Astrocyte (in vitro differentiated cells and primary cell): ENCODE data around the gene TSHZ1. TPM values are rescaled to one million over a fixed set of nuclear protein-coding genes. Genes with fewer than 3 reads are reported as not detected.

Source experiments
- DNase-seq: peaks from one replicate; pipeline ENCODE4 v3.0.0-alpha.2; 2010; ENCODE audit warnings: low read depth
- FAIRE-seq: peaks from 2 replicates; lab custom pipeline; 2011; peaks lifted over from hg19 to GRCh38; lab: Jason Lieb, UNC
- H2AFZ ChIP-seq: 2 replicates; pipeline ENCODE4 v1.6.0; 2012; ENCODE audit warnings: low read depth, low read length, inconsistent platforms
- H3K27ac ChIP-seq: 2 replicates; pipeline ENCODE4 v1.5.1; 2011; ENCODE audit warnings: low read depth, low read length, inconsistent platforms
- H3K27me3 ChIP-seq: 2 replicates; pipeline ENCODE4 v1.6.0; 2011; ENCODE audit warnings: low read length, inconsistent platforms; ENCODE audit not compliant: insufficient read depth
- H3K36me3 ChIP-seq: 2 replicates; pipeline ENCODE4 v1.5.1; 2011; ENCODE audit warnings: low read length, inconsistent platforms; ENCODE audit not compliant: insufficient read depth
- H3K4me1 ChIP-seq: 2 replicates; pipeline ENCODE4 v1.5.1; 2011; ENCODE audit warnings: low read length, inconsistent platforms; ENCODE audit not compliant: insufficient read depth
- H3K4me2 ChIP-seq: 2 replicates; pipeline ENCODE4 v1.6.0; 2012; ENCODE audit warnings: low read length, inconsistent platforms
- H3K4me3 ChIP-seq: 2 replicates; pipeline ENCODE4 v1.5.1; 2011; ENCODE audit warnings: low read depth, mild to moderate bottlenecking, low read length, inconsistent platforms; ENCODE audit not compliant: insufficient read depth
- H3K79me2 ChIP-seq: 2 replicates; pipeline ENCODE4 v1.6.0; 2012; ENCODE audit warnings: mild to moderate bottlenecking, low read length, inconsistent platforms; ENCODE audit not compliant: insufficient read depth
- H3K9ac ChIP-seq: 2 replicates; pipeline ENCODE4 v1.6.0; 2012; ENCODE audit warnings: mild to moderate bottlenecking, low read length, inconsistent platforms
- H3K9me3 ChIP-seq: 2 replicates; pipeline ENCODE4 v1.5.1; 2012; ENCODE audit warnings: low read depth, mild to moderate bottlenecking, low read length, inconsistent platforms; ENCODE audit not compliant: insufficient read depth
- H4K20me1 ChIP-seq: 2 replicates; pipeline ENCODE4 v1.6.0; 2012; ENCODE audit warnings: low read length, inconsistent platforms; ENCODE audit not compliant: insufficient read depth
- H3K27ac Mint-ChIP-seq: one replicate; pipeline ENCODE4 v1.8.0; 2021; ENCODE audit warnings: mild to moderate bottlenecking, mixed read lengths; ENCODE audit not compliant: unreplicated experiment
- H3K27me3 Mint-ChIP-seq: one replicate; pipeline ENCODE4 v1.8.0; 2021; ENCODE audit warnings: low read depth, mixed read lengths; ENCODE audit not compliant: unreplicated experiment
- H3K36me3 Mint-ChIP-seq: one replicate; pipeline ENCODE4 v1.8.0; 2021; ENCODE audit warnings: low read depth, mixed read lengths; ENCODE audit not compliant: unreplicated experiment
- H3K4me1 Mint-ChIP-seq: one replicate; pipeline ENCODE4 v1.8.0; 2021; ENCODE audit warnings: low read depth, mixed read lengths; ENCODE audit not compliant: unreplicated experiment
- H3K4me3 Mint-ChIP-seq: one replicate; pipeline ENCODE4 v1.8.0; 2021; ENCODE audit warnings: mild to moderate bottlenecking, moderate library complexity, mixed read lengths; ENCODE audit not compliant: unreplicated experiment
- H3K9me3 Mint-ChIP-seq: one replicate; pipeline ENCODE4 v1.8.0; 2021; ENCODE audit warnings: mild to moderate bottlenecking, mixed read lengths; ENCODE audit not compliant: unreplicated experiment
- CTCF ChIP-seq: IDR thresholded peaks from 2 replicates; pipeline ENCODE4 v1.5.1; 2011; ENCODE audit warnings: low read depth, mild to moderate bottlenecking, inconsistent platforms, low read length, moderate library complexity; ENCODE audit not compliant: insufficient read depth
- EZH2 ChIP-seq: IDR thresholded peaks from 2 replicates; pipeline ENCODE4 v1.6.1; 2012; ENCODE audit warnings: mild to moderate bottlenecking, low read length, inconsistent platforms; ENCODE audit not compliant: insufficient read depth
- total RNA-seq: library from RNA; stranded (reverse); gene quantifications from 2 replicates; pipeline ENCODE4 v1.2.1, GENCODE V29; 2021

Gene TSHZ1
- total RNA-seq, 1 donor from 2014 or later = 2.9 TPM

GRCh38 chr18:75309564-75309963, 99.0 kb downstream of the TSHZ1 start:
- no peaks in the 10 kb centered on the region for H3K4me1 Mint-ChIP-seq
- no peak for DNase-seq

GRCh38 chr18:75314117-75314516, 103.5 kb downstream of the TSHZ1 start:
- Histone ChIP-seq H3K4me2 (no peak overlapping the region), H2AFZ (no peak overlapping the region), H4K20me1 (no peaks in the 10 kb centered on the region), H3K4me3 (no peak overlapping the region), H3K79me2 (no peaks in the 10 kb centered on the region), H3K4me1 (no peaks in the 10 kb centered on the region), H3K27ac (no peak overlapping the region), H3K27me3 (no peaks in the 10 kb centered on the region), H3K36me3 (no peaks in the 10 kb centered on the region), H3K9ac (no peak overlapping the region), H3K9me3 (no peaks in the 10 kb centered on the region)
- Mint-ChIP-seq H3K4me3 (no peak overlapping the region), H3K27me3 (peaks cover 10% of the 10 kb centered on the region), H3K4me1 (no peaks in the 10 kb centered on the region), H3K9me3 (peaks cover 5% of the 10 kb centered on the region), H3K36me3 (no peaks in the 10 kb centered on the region), H3K27ac (no peak overlapping the region)
- DNase-seq (no peak), FAIRE-seq (no peak)
- TF ChIP-seq EZH2 (no peak), CTCF (no peak)

More at GRCh38 chr18:75309564-75309963, 99.0 kb downstream of the TSHZ1 start:
- Histone ChIP-seq H3K27me3 (no peaks in the 10 kb centered on the region), H3K4me3 (no peak overlapping the region), H3K79me2 (no peaks in the 10 kb centered on the region), H4K20me1 (no peaks in the 10 kb centered on the region), H3K9me3 (peaks cover 3% of the 10 kb centered on the region), H3K36me3 (no peaks in the 10 kb centered on the region), H3K4me2 (no peak overlapping the region), H3K9ac (no peak overlapping the region), H3K27ac (no peak overlapping the region), H2AFZ (no peak overlapping the region), H3K4me1 (no peaks in the 10 kb centered on the region)
- no peak overlapping the region for H3K27ac Mint-ChIP-seq
- H3K27me3 Mint-ChIP-seq = peaks cover 8% of the 10 kb centered on the region
- no peak for TF ChIP-seq EZH2
- TF ChIP-seq CTCF = no peak
- H3K36me3 Mint-ChIP-seq = no peaks in the 10 kb centered on the region
- no peak overlapping the region for H3K4me3 Mint-ChIP-seq
- peaks cover 7% of the 10 kb centered on the region for H3K9me3 Mint-ChIP-seq
- FAIRE-seq = no peak

GRCh38 chr18:75314606-75315005, 104.0 kb downstream of the TSHZ1 start:
- Histone ChIP-seq H3K9ac (no peak overlapping the region), H3K27me3 (no peaks in the 10 kb centered on the region), H3K4me1 (no peaks in the 10 kb centered on the region), H3K9me3 (no peaks in the 10 kb centered on the region), H3K4me3 (no peak overlapping the region), H2AFZ (no peak overlapping the region), H3K27ac (no peak overlapping the region), H4K20me1 (no peaks in the 10 kb centered on the region), H3K79me2 (no peaks in the 10 kb centered on the region), H3K4me2 (no peak overlapping the region), H3K36me3 (no peaks in the 10 kb centered on the region)
- no peaks in the 10 kb centered on the region for H3K4me1 Mint-ChIP-seq
- H3K27ac Mint-ChIP-seq = no peak overlapping the region
- no peak for TF ChIP-seq EZH2
- TF ChIP-seq CTCF = no peak
- H3K4me3 Mint-ChIP-seq = no peak overlapping the region
- H3K27me3 Mint-ChIP-seq = peaks cover 10% of the 10 kb centered on the region
- H3K36me3 Mint-ChIP-seq = no peaks in the 10 kb centered on the region
- FAIRE-seq (no peak), DNase-seq (no peak)
- H3K9me3 Mint-ChIP-seq = peaks cover 5% of the 10 kb centered on the region
